Panc1 (cell line): Measurements from ENCODE around the gene FOXP4. TPM values are rescaled to one million over a fixed set of nuclear protein-coding genes. Genes with fewer than 3 reads are reported as not detected.

Source experiments
- ATAC-seq: fragments of 200-7000 bp; cut with Tn5 transposase; 2 replicates; pipeline ENCODE4 v1.9.1; 2020; ENCODE audit warnings: mild to moderate bottlenecking, moderate library complexity
- BruUV-seq: library from RNA; stranded (reverse); fragments of 400-500 nt; replicated peaks from 2 replicates; lab custom pipeline; 2021; lab: Mats Ljungman, UMichigan
- CTCF ChIA-PET: fragments of 300-600 bp; sonication (Branson Sonifier 250); formaldehyde crosslinking; loops from one replicate; lab custom pipeline; 2022; ENCODE audit warnings: antibody characterized with exemption; lab: Charles Lee
- POLR2A ChIA-PET: fragments of 300-600 bp; sonication (Branson Sonifier 250); formaldehyde crosslinking; loops from one replicate; lab custom pipeline; 2022; ENCODE audit warnings: antibody characterized with exemption; lab: Charles Lee
- DNase-seq: peaks from one replicate; pipeline ENCODE4 v3.0.0-alpha.2; 2010; ENCODE audit warnings: low read depth, low spot score
- H3K27ac ChIP-seq: 2 replicates; pipeline ENCODE4 v1.5.1; 2011; ENCODE audit warnings: mild to moderate bottlenecking, low read length, inconsistent platforms
- H3K27me3 ChIP-seq: fragments of 200-500 bp; sonication (Bioruptor generic); 2 replicates; pipeline ENCODE4 v1.6.0; 2014; ENCODE audit warnings: low read length, inconsistent platforms; ENCODE audit not compliant: control insufficient read depth, insufficient read depth
- H3K36me3 ChIP-seq: fragments of 200-500 bp; sonication (Bioruptor generic); 2 replicates; pipeline ENCODE4 v1.5.1; 2014; ENCODE audit warnings: inconsistent platforms, mild to moderate bottlenecking, low read length, moderate library complexity; ENCODE audit not compliant: control insufficient read depth, insufficient read depth
- H3K4me1 ChIP-seq: 2 replicates; pipeline ENCODE4 v1.5.1; 2011; ENCODE audit warnings: inconsistent platforms, mild to moderate bottlenecking, low read length, moderate library complexity; ENCODE audit not compliant: control insufficient read depth, insufficient read depth
- H3K4me3 ChIP-seq, 2 experiments: 2 replicates each; pipeline ENCODE4 v1.5.1; 2011 to 2012; ENCODE audit warnings: low read depth in 2 of 2, low read length in 2 of 2, mild to moderate bottlenecking in 2 of 2, inconsistent platforms in 1 of 2, moderate library complexity in 1 of 2
- H3K9me3 ChIP-seq: fragments of 200-500 bp; sonication (Bioruptor generic); 2 replicates; pipeline ENCODE4 v1.5.1; 2014; ENCODE audit warnings: low read depth, mild to moderate bottlenecking, inconsistent platforms, low read length, moderate library complexity; ENCODE audit not compliant: control insufficient read depth, insufficient read depth
- CTCF ChIP-seq: fragments of 450-650 bp; IDR thresholded peaks from 2 replicates; pipeline ENCODE4 v1.5.1; 2017; ENCODE audit warnings: mild to moderate bottlenecking
- POLR2AphosphoS5 ChIP-seq: IDR thresholded peaks from 2 replicates; pipeline ENCODE4 v1.6.1; 2012; ENCODE audit warnings: mild to moderate bottlenecking, low read depth, low read length, moderate library complexity
- REST ChIP-seq, 2 experiments: IDR thresholded peaks; 2 replicates each; pipeline ENCODE4 v1.6.1; 2011 to 2012; ENCODE audit warnings: low read depth in 2 of 2, control low read depth in 1 of 2, low read length in 1 of 2, mild to moderate bottlenecking in 1 of 2, moderate library complexity in 1 of 2; ENCODE audit not compliant: insufficient read depth in 1 of 2
- SIN3A ChIP-seq: IDR thresholded peaks from 2 replicates; pipeline ENCODE4 v1.6.1; 2012; ENCODE audit warnings: low read depth, mild to moderate bottlenecking, low read length, moderate library complexity, borderline replicate concordance; ENCODE audit not compliant: insufficient read depth
- TCF7L2 ChIP-seq: IDR thresholded peaks from 2 replicates; pipeline ENCODE4 v1.6.1; 2011; ENCODE audit warnings: mild to moderate bottlenecking, low read depth, low read length, inconsistent platforms
- in situ Hi-C: cut with HindIII; loops from 2 replicates; pipeline ENCODE4 v1.10.0; 2016; ENCODE audit warnings: low sequenced_read_pairs, low pct_unique_long_range_greater_than_20kb
- intact Hi-C: fragments of 100-400 bp; cut with micrococcal nuclease; formaldehyde crosslinking; loops from one replicate; pipeline ENCODE4 v1.10.0; 2022; ENCODE audit not compliant: unreplicated experiment
- total RNA-seq: library from RNA; stranded (reverse); gene quantifications from one replicate; pipeline ENCODE4 v1.2.1, GENCODE V29; 2021; ENCODE audit not compliant: unreplicated experiment

Gene FOXP4
- total RNA-seq, 1 experiment from 2014 or later = 30.4 TPM

GRCh38 chr6:41546475-41546865 lies 289 bp downstream of the FOXP4 start:
- peak; percentile 81 for ATAC-seq
- POLR2A ChIA-PET = no interaction called here

GRCh38 chr6:41546866-41547798 lies 951 bp downstream of the FOXP4 start:
- peak; percentile 52 for ATAC-seq
- CTCF ChIA-PET = no interaction called here
- Histone ChIP-seq H3K27me3 (no peaks in the 10 kb centered on the region), H3K27ac (peak overlapping the region; percentile 74), H3K4me1 (no peaks in the 10 kb centered on the region), H3K4me3 (peak overlapping the region; percentile 83 to 84), H3K36me3 (no peaks in the 10 kb centered on the region; the same call in 1 of the 2 replicates), H3K9me3 (no peaks in the 10 kb centered on the region)
- in situ Hi-C loops (no loop called here), intact Hi-C loops (loop anchor here (5.0 kb wide), 1 partner anchor 120 kb away; no protein-coding TSS in a partner anchor)
- BruUV-seq = no TSS peak
- TF ChIP-seq CTCF = no peak
- TF ChIP-seq SIN3A = 0 out of 2 replicates have a peak, but pooled peaks have one; percentile 2
- DNase-seq = no peak
- POLR2A ChIA-PET = no interaction called here

More at GRCh38 chr6:41546475-41546865, 289 bp downstream of the FOXP4 start:
- no peaks in the 10 kb centered on the region for H3K4me1 ChIP-seq
- H3K9me3 ChIP-seq = no peaks in the 10 kb centered on the region
- CTCF ChIA-PET = no interaction called here
- no peak overlapping the region for H3K27ac ChIP-seq
- no peaks in the 10 kb centered on the region for H3K27me3 ChIP-seq
- intact Hi-C loops (loop anchor here (5.0 kb wide), 1 partner anchor 119 kb away; no protein-coding TSS in a partner anchor), in situ Hi-C loops (no loop called here)
- peak overlapping the region; percentile 83 to 84 for H3K4me3 ChIP-seq
- TF ChIP-seq SIN3A = peak; percentile 26; the same call in 1 of the 2 replicates
- no peak for TF ChIP-seq REST (IDR thresholded peaks at IDR 0.05; ENCODE audit: insufficient read depth in 1 of 2, low read depth in 2 of 2, low read length in 1 of 2)
- BruUV-seq = no TSS peak
- no peak for DNase-seq
- H3K36me3 ChIP-seq = no peaks in the 10 kb centered on the region; the same call in 1 of the 2 replicates

GRCh38 chr6:41547799-41548097 lies 1.6 kb downstream of the FOXP4 start:
- BruUV-seq = no TSS peak

More at GRCh38 chr6:41547799-41548097, 1.6 kb downstream of the FOXP4 start:
- DNase-seq (no peak), ATAC-seq (0 out of 2 replicates have a peak, but pooled peaks have one; percentile 0)
- H3K4me1 ChIP-seq = no peaks in the 10 kb centered on the region
- ChIA-PET POLR2A (no interaction called here), CTCF (no interaction called here)
- no peaks in the 10 kb centered on the region for H3K27me3 ChIP-seq
- H3K4me3 ChIP-seq = peak overlapping the region; percentile 83 to 84
- peak overlapping the region; percentile 74 for H3K27ac ChIP-seq
- TF ChIP-seq SIN3A (no peak), REST (IDR thresholded peaks at IDR 0.05; ENCODE audit: insufficient read depth in 1 of 2, low read depth in 2 of 2, low read length in 1 of 2) (no peak), POLR2AphosphoS5 (no peak), TCF7L2 (no peak), CTCF (no peak)
- intact Hi-C loops (loop anchor here (5.0 kb wide), 1 partner anchor 120 kb away; no protein-coding TSS in a partner anchor), in situ Hi-C loops (no loop called here)
- no peaks in the 10 kb centered on the region; the same call in 1 of the 2 replicates for H3K36me3 ChIP-seq
- H3K9me3 ChIP-seq = no peaks in the 10 kb centered on the region
